NB4 (cell line): ENCODE measurements around the gene MAP1LC3B.

ENCODE experiments used
- DNase-seq: peaks from one replicate; pipeline ENCODE4 v3.0.0; 2010; ENCODE audit warnings: low read depth
- H3K4me3 ChIP-seq: one replicate; pipeline ENCODE4 v1.5.1; 2011; ENCODE audit warnings: mild to moderate bottlenecking, low read depth, low read length, moderate library complexity
- CTCF ChIP-seq: IDR thresholded peaks from one replicate; pipeline ENCODE4 v1.5.1; 2012; ENCODE audit warnings: low read depth, low read length
- MAX ChIP-seq: IDR thresholded peaks from 2 replicates; pipeline ENCODE4 v1.6.1; 2011; ENCODE audit warnings: low read depth, low read length
- MYC ChIP-seq: IDR thresholded peaks from 2 replicates; pipeline ENCODE4 v1.6.1; 2011; ENCODE audit warnings: low read depth, low read length
- POLR2A ChIP-seq: IDR thresholded peaks from 2 replicates; pipeline ENCODE4 v1.6.1; 2011; ENCODE audit warnings: mild to moderate bottlenecking; ENCODE audit not compliant: insufficient read length; ENCODE audit errors: extremely low read depth

MAP1LC3B gene

GRCh38 chr16:87350031-87350430, 42.1 kb upstream of the MAP1LC3B start:
- no peak for DNase-seq
- H3K4me3 ChIP-seq = no peak overlapping the region
- TF ChIP-seq MYC (no peak), CTCF (no peak), POLR2A (no peak)

GRCh38 chr16:87350681-87351319, 41.3 kb upstream of the MAP1LC3B start:
- TF ChIP-seq POLR2A = no peak
- no peak for TF ChIP-seq MAX
- TF ChIP-seq CTCF = no peak
- no peak for TF ChIP-seq MYC
- H3K4me3 ChIP-seq = no peak overlapping the region
- DNase-seq = no peak

- H3K4me3 ChIP-seq = no peak overlapping the region
- DNase-seq = no peak
- TF ChIP-seq MAX = no peak
- TF ChIP-seq MYC = no peak
- TF ChIP-seq CTCF = no peak
- no peak for TF ChIP-seq POLR2A
These were observed 40.8 kb upstream of the MAP1LC3B start for GRCh38 chr16:87351320-87351698.

GRCh38 chr16:87352818-87353217, 39.3 kb upstream of the MAP1LC3B start:
- no peak for TF ChIP-seq MAX
- TF ChIP-seq MYC = no peak
- TF ChIP-seq CTCF = no peak
- no peak for TF ChIP-seq POLR2A
- DNase-seq = no peak

GRCh38 chr16:87353613-87354012, 38.5 kb upstream of the MAP1LC3B start:
- TF ChIP-seq CTCF = no peak
- no peak for TF ChIP-seq MYC
- no peak for TF ChIP-seq POLR2A
- no peak for TF ChIP-seq MAX
- H3K4me3 ChIP-seq = no peak overlapping the region
- no peak for DNase-seq

More at GRCh38 chr16:87352818-87353217, 39.3 kb upstream of the MAP1LC3B start:
- H3K4me3 ChIP-seq = no peak overlapping the region

- DNase-seq = no peak
- no peak overlapping the region for H3K4me3 ChIP-seq
- no peak for TF ChIP-seq MYC
- no peak for TF ChIP-seq POLR2A
- TF ChIP-seq MAX = no peak
- no peak for TF ChIP-seq CTCF
These were observed 35.7 kb upstream of the MAP1LC3B start for GRCh38 chr16:87356491-87356853.
